Measurements from ENCODE around the gene DGKB. TPM values are rescaled to one million over a fixed set of nuclear protein-coding genes. Genes with fewer than 3 reads are reported as not detected.

Gene DGKB
- total RNA-seq, 4 donors from 2014 or later: 0.78 to 2.5 (median 1.5) TPM

DNA sequence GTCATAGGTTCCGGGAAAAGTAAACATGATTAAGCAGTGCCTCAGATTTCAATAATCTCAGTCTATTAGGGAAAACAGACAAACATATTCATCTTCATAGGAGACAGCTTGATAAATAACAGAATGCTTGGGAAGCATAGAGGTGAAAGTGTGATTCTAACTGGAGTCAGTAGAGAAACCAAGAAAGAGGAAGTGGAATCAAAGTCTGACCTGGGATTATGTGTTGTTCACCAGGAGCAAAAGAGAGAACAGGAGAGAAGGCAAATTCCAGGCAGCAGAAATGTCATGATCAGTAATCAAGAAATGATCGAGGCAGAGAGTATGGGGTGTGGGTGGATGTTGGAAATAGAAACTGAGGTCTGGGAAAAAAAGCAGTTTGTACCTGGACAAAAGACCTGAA lies 43.7 kb downstream of the DGKB start:
- Histone ChIP-seq H3K27ac (no peak overlapping the region), H3K36me3 (no peaks in the 10 kb centered on the region), H3K27me3 (no peaks in the 10 kb centered on the region), H3K4me1 (no peaks in the 10 kb centered on the region), H3K4me3 (no peak overlapping the region), H3K9me3 (no peaks in the 10 kb centered on the region)
- DNase-seq (ENCODE audit: low spot score in 2 of 2): no peak
- TF ChIP-seq EP300 (IDR thresholded peaks at IDR 0.05): no peak
- TF ChIP-seq, protein P1, sequence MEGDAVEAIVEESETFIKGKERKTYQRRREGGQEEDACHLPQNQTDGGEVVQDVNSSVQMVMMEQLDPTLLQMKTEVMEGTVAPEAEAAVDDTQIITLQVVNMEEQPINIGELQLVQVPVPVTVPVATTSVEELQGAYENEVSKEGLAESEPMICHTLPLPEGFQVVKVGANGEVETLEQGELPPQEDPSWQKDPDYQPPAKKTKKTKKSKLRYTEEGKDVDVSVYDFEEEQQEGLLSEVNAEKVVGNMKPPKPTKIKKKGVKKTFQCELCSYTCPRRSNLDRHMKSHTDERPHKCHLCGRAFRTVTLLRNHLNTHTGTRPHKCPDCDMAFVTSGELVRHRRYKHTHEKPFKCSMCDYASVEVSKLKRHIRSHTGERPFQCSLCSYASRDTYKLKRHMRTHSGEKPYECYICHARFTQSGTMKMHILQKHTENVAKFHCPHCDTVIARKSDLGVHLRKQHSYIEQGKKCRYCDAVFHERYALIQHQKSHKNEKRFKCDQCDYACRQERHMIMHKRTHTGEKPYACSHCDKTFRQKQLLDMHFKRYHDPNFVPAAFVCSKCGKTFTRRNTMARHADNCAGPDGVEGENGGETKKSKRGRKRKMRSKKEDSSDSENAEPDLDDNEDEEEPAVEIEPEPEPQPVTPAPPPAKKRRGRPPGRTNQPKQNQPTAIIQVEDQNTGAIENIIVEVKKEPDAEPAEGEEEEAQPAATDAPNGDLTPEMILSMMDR (IDR thresholded peaks at IDR 0.05): no peak
- TF ChIP-seq POLR2A (IDR thresholded peaks at IDR 0.05): no peak
- 74 to 80% methylated on average over 2 of the region's 2 CpGs for WGBS, 2 donors

DNA sequence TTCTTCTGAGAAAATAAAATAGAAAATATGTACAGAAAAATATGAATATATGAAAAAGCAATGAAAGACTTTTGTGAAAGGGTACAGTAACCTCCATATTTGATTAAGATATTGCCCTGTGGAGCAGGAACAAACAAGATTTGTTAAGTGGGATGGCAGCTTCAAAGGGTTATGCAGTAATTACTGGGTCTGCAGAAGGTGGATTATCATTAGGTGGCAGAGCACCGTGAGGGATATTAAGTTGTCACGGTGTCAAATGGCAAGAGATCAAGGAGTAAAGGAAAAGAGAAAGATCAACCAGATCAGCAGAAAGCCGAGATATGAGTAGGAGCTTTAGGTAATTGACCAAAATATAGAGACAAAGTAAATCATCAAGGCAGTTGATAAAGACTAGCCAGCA lies 44.1 kb downstream of the DGKB start:
- WGBS, 2 donors: 43 to 68% methylated on average over 3 of the region's 3 CpGs
- Histone ChIP-seq H3K27ac (no peak overlapping the region), H3K9me3 (no peaks in the 10 kb centered on the region), H3K4me1 (no peaks in the 10 kb centered on the region), H3K36me3 (no peaks in the 10 kb centered on the region), H3K4me3 (no peak overlapping the region), H3K27me3 (no peaks in the 10 kb centered on the region)
- no peak for DNase-seq (ENCODE audit: low spot score in 2 of 2)
- TF ChIP-seq POLR2A (IDR thresholded peaks at IDR 0.05) (no peak), EP300 (IDR thresholded peaks at IDR 0.05) (no peak)
- TF ChIP-seq, protein P1 (IDR thresholded peaks at IDR 0.05): no peak

DNA sequence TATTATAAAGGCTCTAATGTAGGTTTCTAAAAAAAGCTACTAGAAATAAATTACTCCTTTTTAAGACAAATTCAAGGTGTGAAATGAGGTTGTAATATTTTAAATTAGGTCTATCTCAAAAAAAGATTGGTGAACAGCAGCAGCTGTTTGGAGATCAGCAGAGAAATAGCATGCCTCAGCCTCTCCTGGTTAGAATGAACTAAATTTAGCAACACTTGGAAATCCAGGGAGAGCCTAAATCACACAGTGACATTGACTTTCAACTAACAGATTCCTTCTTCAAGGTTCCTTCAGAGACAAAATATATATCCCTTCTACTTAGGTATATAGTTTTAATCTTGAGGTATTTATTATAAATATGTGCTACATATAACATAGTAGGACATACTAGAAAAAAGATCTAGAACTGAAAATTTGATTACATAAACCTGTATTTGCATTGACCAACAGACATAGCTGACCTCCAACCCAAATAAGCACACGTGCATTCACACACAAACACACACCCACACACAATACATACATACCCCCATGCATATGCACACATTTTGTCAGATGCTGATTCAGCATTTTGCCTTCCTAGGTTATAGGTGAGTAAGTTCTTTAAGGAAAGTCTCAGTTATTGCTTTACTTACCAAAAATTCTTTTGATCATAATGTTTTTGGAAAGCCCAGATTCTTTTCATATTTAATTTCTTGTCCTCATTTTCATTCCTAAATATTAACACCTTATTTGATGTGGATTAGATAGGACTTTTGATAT lies 47.3 kb downstream of the DGKB start:
- TF ChIP-seq POLR2A (IDR thresholded peaks at IDR 0.05): no peak
- TF ChIP-seq, protein P1 (IDR thresholded peaks at IDR 0.05): no peak
- no peak for TF ChIP-seq EP300 (IDR thresholded peaks at IDR 0.05)
- H3K36me3 ChIP-seq: no peaks in the 10 kb centered on the region
- H3K4me1 ChIP-seq: no peaks in the 10 kb centered on the region
- H3K27ac ChIP-seq: no peak overlapping the region
- no peak for DNase-seq (ENCODE audit: low spot score in 2 of 2)
- no peaks in the 10 kb centered on the region for H3K9me3 ChIP-seq
- no peak overlapping the region for H3K4me3 ChIP-seq
- H3K27me3 ChIP-seq: no peaks in the 10 kb centered on the region
- 25 to 26% methylated on average over 1 of the region's 1 CpG for WGBS, 2 donors

DNA sequence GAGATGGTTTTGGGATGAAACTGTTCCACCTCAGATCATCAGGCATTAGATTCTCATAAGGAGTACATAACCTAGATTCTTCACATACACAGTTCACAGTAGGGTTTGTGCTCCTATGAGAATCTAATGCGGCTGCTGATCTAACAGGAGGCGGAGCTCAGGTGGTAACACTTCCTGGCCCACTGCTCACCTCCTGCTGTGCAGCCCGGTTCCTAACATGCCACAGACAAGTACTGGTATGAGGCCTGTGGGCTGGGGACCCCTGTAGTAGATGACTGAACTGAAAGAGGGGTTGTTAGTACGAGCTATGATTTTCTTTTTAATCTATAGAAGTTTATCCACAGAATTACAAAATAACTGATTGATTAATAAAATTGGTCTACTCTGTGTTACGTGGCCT lies 48.1 kb downstream of the DGKB start:
- 72 to 93% methylated on average over 5 of the region's 5 CpGs for WGBS, 2 donors
- DNase-seq (ENCODE audit: low spot score in 2 of 2): no peak
- H3K27ac ChIP-seq: no peak overlapping the region
- H3K36me3 ChIP-seq: no peaks in the 10 kb centered on the region
- no peak overlapping the region for H3K4me3 ChIP-seq
- no peaks in the 10 kb centered on the region for H3K27me3 ChIP-seq
- no peaks in the 10 kb centered on the region for H3K4me1 ChIP-seq
- TF ChIP-seq POLR2A (IDR thresholded peaks at IDR 0.05) (no peak), EP300 (IDR thresholded peaks at IDR 0.05) (no peak)
- TF ChIP-seq, protein P1 (IDR thresholded peaks at IDR 0.05): no peak
- H3K9me3 ChIP-seq: no peaks in the 10 kb centered on the region

DNA sequence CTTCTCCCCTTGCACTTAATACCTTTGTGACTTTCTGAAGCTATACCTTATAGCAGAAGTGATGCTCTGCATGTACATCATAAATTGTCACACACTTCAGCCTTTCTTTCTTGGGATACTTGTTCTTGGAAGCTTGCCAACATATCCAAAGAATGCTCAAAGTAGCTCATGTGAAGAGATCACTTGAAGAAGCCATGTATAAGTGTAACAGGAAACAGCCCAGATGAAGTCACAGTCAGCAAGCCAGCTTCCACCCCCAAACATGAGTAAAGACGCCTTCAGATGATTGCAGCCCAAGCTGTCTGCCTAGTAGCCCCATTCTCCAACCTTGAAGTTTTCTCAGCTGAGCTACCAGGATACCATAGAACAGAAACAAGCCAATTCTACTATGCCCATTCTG lies 50.9 kb downstream of the DGKB start:
- TF ChIP-seq, protein P1 (IDR thresholded peaks at IDR 0.05): no peak
- TF ChIP-seq POLR2A (IDR thresholded peaks at IDR 0.05) (no peak), EP300 (IDR thresholded peaks at IDR 0.05) (no peak)
- no peak overlapping the region for H3K4me3 ChIP-seq
- WGBS, 2 donors: 30 to 80% methylated on average over 1 of the region's 1 CpG

More for the DNA sequence above, 50.9 kb downstream of the DGKB start:
- no peak overlapping the region for H3K27ac ChIP-seq
- H3K36me3 ChIP-seq: no peaks in the 10 kb centered on the region
- no peaks in the 10 kb centered on the region for H3K27me3 ChIP-seq
- H3K4me1 ChIP-seq: no peaks in the 10 kb centered on the region
- no peaks in the 10 kb centered on the region for H3K9me3 ChIP-seq
- no peak for DNase-seq (ENCODE audit: low spot score in 2 of 2)
